Measurements from ENCODE around the gene VPS52. TPM values are rescaled to one million over a fixed set of nuclear protein-coding genes. Genes with fewer than 3 reads are reported as not detected.
"Not testable (repeated sequence)": the region's sequence is repeated elsewhere in the genome, so short reads cannot be mapped to it uniquely, and the experiment has no call there.

VPS52 gene
- total RNA-seq, 4 donors from 2014 or later = 34.1 to 45.5 (median 39.8) TPM

- H3K27me3 ChIP-seq = peaks cover 0 to 77% (median 3%) of the 10 kb centered on the region in 4 donors
- H3K4me1 ChIP-seq = no peaks in the 10 kb centered on the region
- no peak for DNase-seq
- H3K27ac ChIP-seq = no peak overlapping the region
- 81 to 90% methylated on average over 5 to 6 of the region's 6 CpGs for WGBS, 2 donors
- intact Hi-C loops (cut with DNase I) = loop anchor here (10.0 kb wide), 1 partner anchor 232 kb away; the partner anchor contains the start of gene HLA-DOA
- no peaks in the 10 kb centered on the region for H3K9me3 ChIP-seq
- TF ChIP-seq CTCF (IDR thresholded peaks at IDR 0.05) (no peak), POLR2A (IDR thresholded peaks at IDR 0.05) (no peak)
- H3K4me3 ChIP-seq = no peak overlapping the region
- no peaks in the 10 kb centered on the region for H3K36me3 ChIP-seq
These were observed 34.8 kb downstream of the VPS52 start for GRCh38 chr6:33236852-33237251.

GRCh38 chr6:33236328-33236727 is 35.3 kb downstream of the VPS52 start:
- Histone ChIP-seq H3K4me3 (no peak overlapping the region), H3K27me3 (peaks cover 0 to 80% (median 3%) of the 10 kb centered on the region in 4 donors), H3K4me1 (no peaks in the 10 kb centered on the region), H3K9me3 (no peaks in the 10 kb centered on the region), H3K36me3 (no peaks in the 10 kb centered on the region), H3K27ac (no peak overlapping the region)
- DNase-seq = no peak
- intact Hi-C loops (cut with DNase I) = loop anchor here (10.0 kb wide), 1 partner anchor 232 kb away; the partner anchor contains the start of gene HLA-DOA
- TF ChIP-seq CTCF (IDR thresholded peaks at IDR 0.05) (no peak), POLR2A (IDR thresholded peaks at IDR 0.05) (no peak)

- Histone ChIP-seq H3K9me3 (no peaks in the 10 kb centered on the region), H3K4me3 (no peak overlapping the region), H3K27me3 (peaks cover 0 to 78% (median 3%) of the 10 kb centered on the region in 4 donors), H3K4me1 (no peaks in the 10 kb centered on the region), H3K36me3 (no peaks in the 10 kb centered on the region), H3K27ac (no peak overlapping the region)
- intact Hi-C loops (cut with DNase I) = loop anchor here (10.0 kb wide), 1 partner anchor 230 kb away; the partner anchor contains the start of gene HLA-DOA
- no peak for DNase-seq
- TF ChIP-seq CTCF (IDR thresholded peaks at IDR 0.05) = no peak
- TF ChIP-seq POLR2A (IDR thresholded peaks at IDR 0.05) = no peak
- WGBS, 2 donors = 25 to 27% methylated on average over 6 of the region's 6 CpGs
These were observed 36.4 kb downstream of the VPS52 start for GRCh38 chr6:33235221-33235634.

- WGBS, 2 donors = 50 to 56% methylated on average over 14 of the region's 14 CpGs
- H3K9me3 ChIP-seq; H3K4me1 ChIP-seq; DNase-seq; intact Hi-C loops (cut with DNase I); H3K36me3 ChIP-seq; H3K27ac ChIP-seq; H3K4me3 ChIP-seq: not testable (repeated sequence)
- peaks cover 0 to 67% (median 0%) of the 10 kb centered on the region in 4 donors for H3K27me3 ChIP-seq
These were observed 45.1 kb downstream of the VPS52 start for GRCh38 chr6:33226503-33227120.

GRCh38 chr6:33217681-33218080 is 54.0 kb downstream of the VPS52 start:
- H3K27ac ChIP-seq = no peak overlapping the region
- H3K27me3 ChIP-seq = peaks cover 0 to 46% (median 0%) of the 10 kb centered on the region in 4 donors
- intact Hi-C loops (cut with DNase I) = no loop called here
- no peaks in the 10 kb centered on the region for H3K9me3 ChIP-seq
- no peak for DNase-seq
- peaks cover 7 to 16% (median 14%) of the 10 kb centered on the region in 3 donors for H3K4me1 ChIP-seq
- TF ChIP-seq CTCF (IDR thresholded peaks at IDR 0.05) (no peak), POLR2A (IDR thresholded peaks at IDR 0.05) (no peak)
- H3K36me3 ChIP-seq = no peaks in the 10 kb centered on the region
- WGBS, 2 donors = 66 to 81% methylated on average over 3 of the region's 3 CpGs
- no peak overlapping the region for H3K4me3 ChIP-seq
